HepG2 (cell line): ENCODE data around the gene PLCXD1. TPM values are rescaled to one million over a fixed set of nuclear protein-coding genes. Genes with fewer than 3 reads are reported as not detected.

ENCODE experiments used
- FOXC1 ChIP-seq: sonication (generic); formaldehyde crosslinking; IDR thresholded peaks from 2 replicates; pipeline ENCODE4 v1.8.0; 2022; ENCODE audit warnings: mild to moderate bottlenecking, missing genetic modification reagents, borderline replicate concordance
- MED1 ChIP-seq: sonication (generic); formaldehyde crosslinking; IDR thresholded peaks from 2 replicates; pipeline ENCODE4 v1.4.0; 2020; ENCODE audit warnings: missing genetic modification reagents
- TAF1 ChIP-seq: sonication (generic); formaldehyde crosslinking; IDR thresholded peaks from 2 replicates; pipeline ENCODE4 v1.4.0; 2020; ENCODE audit warnings: missing genetic modification reagents
- ZNF263 ChIP-seq: sonication (generic); formaldehyde crosslinking; IDR thresholded peaks from 2 replicates; pipeline ENCODE4 v1.4.0; 2020; ENCODE audit warnings: missing genetic modification reagents
- ZNF407 ChIP-seq: sonication (generic); formaldehyde crosslinking; IDR thresholded peaks from one replicate; pipeline ENCODE4 v1.5.1; 2020; ENCODE audit warnings: mild to moderate bottlenecking, missing genetic modification reagents; ENCODE audit errors: not compliant biosample characterization
- ZNF501 ChIP-seq: sonication (generic); formaldehyde crosslinking; IDR thresholded peaks from 2 replicates; pipeline ENCODE4 v1.5.1; 2020; ENCODE audit warnings: mild to moderate bottlenecking, moderate library complexity, missing genetic modification reagents
- ZNF646 ChIP-seq: sonication (generic); formaldehyde crosslinking; IDR thresholded peaks from 2 replicates; pipeline ENCODE4 v1.9.0; 2021; ENCODE audit warnings: mild to moderate bottlenecking, missing genetic modification reagents
- polyA plus RNA-seq, 8 experiments: library from polyadenylated mRNA; depleted of rRNA in 3 of 8; stranded (reverse) in 7 of 8; unstranded in 1 of 8; fragments of >200 nt; fragmentation: Illumina TruSeq in 4 of 8; extraction: Trizol in 4 of 8; gene quantifications; 2 replicates each; pipeline versions ENCODE4 v1.2.1 to v1.2.3, GENCODE V29; 2011 to 2016; ENCODE audit warnings: low read depth in 4 of 8, missing spikeins in 1 of 8, mixed read lengths in 1 of 8; ENCODE audit not compliant: insufficient read depth in 1 of 8
- total RNA-seq, 5 experiments: library from RNA; depleted of rRNA; stranded (reverse); fragments of >200 nt; fragmentation: Illumina TruSeq; extraction: Trizol; gene quantifications; 2 replicates each; pipeline ENCODE4 v1.2.3, GENCODE V29; 2016; ENCODE audit warnings: low read depth in 1 of 5
- TF ChIP-seq, protein P1 (sequence below): sonication (generic); formaldehyde crosslinking; IDR thresholded peaks from 2 replicates; pipeline ENCODE4 v1.4.0; 2020; ENCODE audit warnings: missing genetic modification reagents, borderline replicate concordance

Gene PLCXD1
- total and polyA plus RNA-seq, 2 of the 13 experiments (the other 11 are each of a cell fraction or from before 2014, with no cell fraction given) = 87.7 to 153 TPM

GRCh38 chrX:275967-276580 is 5.1 kb upstream of the PLCXD1 start (continued):
- no peak for TF ChIP-seq ZNF646 (CRISPR knock-in tag)
- peak; percentile 87 for TF ChIP-seq TAF1 (CRISPR knock-in tag)
- TF ChIP-seq ZNF263 = peak; percentile 72
- TF ChIP-seq ZNF407 (CRISPR knock-in tag) = no peak
- no peak for TF ChIP-seq FOXC1 (CRISPR knock-in tag)
- peak; percentile 55 for TF ChIP-seq MED1
- peak; percentile 49; the same call in 1 of the 2 replicates for TF ChIP-seq ZNF501 (CRISPR knock-in tag)
- TF ChIP-seq, protein P1, sequence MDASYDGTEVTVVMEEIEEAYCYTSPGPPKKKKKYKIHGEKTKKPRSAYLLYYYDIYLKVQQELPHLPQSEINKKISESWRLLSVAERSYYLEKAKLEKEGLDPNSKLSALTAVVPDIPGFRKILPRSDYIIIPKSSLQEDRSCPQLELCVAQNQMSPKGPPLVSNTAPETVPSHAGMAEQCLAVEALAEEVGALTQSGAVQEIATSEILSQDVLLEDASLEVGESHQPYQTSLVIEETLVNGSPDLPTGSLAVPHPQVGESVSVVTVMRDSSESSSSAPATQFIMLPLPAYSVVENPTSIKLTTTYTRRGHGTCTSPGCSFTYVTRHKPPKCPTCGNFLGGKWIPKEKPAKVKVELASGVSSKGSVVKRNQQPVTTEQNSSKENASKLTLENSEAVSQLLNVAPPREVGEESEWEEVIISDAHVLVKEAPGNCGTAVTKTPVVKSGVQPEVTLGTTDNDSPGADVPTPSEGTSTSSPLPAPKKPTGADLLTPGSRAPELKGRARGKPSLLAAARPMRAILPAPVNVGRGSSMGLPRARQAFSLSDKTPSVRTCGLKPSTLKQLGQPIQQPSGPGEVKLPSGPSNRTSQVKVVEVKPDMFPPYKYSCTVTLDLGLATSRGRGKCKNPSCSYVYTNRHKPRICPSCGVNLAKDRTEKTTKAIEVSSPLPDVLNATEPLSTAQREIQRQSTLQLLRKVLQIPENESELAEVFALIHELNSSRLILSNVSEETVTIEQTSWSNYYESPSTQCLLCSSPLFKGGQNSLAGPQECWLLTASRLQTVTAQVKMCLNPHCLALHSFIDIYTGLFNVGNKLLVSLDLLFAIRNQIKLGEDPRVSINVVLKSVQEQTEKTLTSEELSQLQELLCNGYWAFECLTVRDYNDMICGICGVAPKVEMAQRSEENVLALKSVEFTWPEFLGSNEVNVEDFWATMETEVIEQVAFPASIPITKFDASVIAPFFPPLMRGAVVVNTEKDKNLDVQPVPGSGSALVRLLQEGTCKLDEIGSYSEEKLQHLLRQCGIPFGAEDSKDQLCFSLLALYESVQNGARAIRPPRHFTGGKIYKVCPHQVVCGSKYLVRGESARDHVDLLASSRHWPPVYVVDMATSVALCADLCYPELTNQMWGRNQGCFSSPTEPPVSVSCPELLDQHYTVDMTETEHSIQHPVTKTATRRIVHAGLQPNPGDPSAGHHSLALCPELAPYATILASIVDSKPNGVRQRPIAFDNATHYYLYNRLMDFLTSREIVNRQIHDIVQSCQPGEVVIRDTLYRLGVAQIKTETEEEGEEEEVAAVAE (CRISPR knock-in tag) = 0 out of 2 replicates have a peak, but pooled peaks have one; percentile 26
